GM19324 (cell line): ENCODE results near the gene GYS1.
A peak's percentile ranks its signal among the peaks of the same experiment; 100 is the strongest.

Experiments used
- ATAC-seq: cut with Tn5 transposase; IDR thresholded peaks from one replicate; pipeline ENCODE4 v1.9.1; 2021; ENCODE audit warnings: mild to moderate bottlenecking, moderate library complexity; ENCODE audit not compliant: unreplicated experiment, low FRiP score

GYS1 gene

DNA sequence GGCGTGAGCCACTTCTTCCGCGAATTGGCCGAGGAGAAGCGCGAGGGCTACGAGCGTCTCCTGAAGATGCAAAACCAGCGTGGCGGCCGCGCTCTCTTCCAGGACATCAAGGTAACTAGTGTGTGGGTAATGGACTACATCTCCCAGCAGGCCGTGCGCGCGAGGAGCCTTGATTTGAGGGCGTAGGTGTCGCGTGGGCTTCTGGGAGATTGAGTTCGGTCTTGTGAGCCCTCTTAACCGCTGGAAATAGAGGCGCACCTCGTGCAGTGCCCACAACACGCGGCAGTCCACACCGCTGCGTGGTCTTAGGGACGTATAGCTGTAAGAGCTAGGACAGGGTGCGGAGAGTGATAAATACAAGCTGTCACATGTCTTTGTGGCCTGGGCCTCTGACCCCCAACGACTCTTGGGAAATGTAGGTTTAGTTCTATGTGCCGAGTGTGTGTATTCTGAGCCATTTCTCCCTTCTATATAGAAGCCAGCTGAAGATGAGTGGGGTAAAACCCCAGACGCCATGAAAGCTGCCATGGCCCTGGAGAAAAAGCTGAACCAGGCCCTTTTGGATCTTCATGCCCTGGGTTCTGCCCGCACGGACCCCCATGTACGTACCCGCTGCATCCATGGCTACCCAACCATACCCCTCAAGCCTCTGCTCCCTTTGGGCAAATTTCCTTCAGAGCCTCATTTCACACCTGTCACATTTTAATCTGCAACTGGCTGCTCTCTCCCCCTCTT, 27.1 kb downstream of the GYS1 start:
- peak; percentile 21 for ATAC-seq

DNA sequence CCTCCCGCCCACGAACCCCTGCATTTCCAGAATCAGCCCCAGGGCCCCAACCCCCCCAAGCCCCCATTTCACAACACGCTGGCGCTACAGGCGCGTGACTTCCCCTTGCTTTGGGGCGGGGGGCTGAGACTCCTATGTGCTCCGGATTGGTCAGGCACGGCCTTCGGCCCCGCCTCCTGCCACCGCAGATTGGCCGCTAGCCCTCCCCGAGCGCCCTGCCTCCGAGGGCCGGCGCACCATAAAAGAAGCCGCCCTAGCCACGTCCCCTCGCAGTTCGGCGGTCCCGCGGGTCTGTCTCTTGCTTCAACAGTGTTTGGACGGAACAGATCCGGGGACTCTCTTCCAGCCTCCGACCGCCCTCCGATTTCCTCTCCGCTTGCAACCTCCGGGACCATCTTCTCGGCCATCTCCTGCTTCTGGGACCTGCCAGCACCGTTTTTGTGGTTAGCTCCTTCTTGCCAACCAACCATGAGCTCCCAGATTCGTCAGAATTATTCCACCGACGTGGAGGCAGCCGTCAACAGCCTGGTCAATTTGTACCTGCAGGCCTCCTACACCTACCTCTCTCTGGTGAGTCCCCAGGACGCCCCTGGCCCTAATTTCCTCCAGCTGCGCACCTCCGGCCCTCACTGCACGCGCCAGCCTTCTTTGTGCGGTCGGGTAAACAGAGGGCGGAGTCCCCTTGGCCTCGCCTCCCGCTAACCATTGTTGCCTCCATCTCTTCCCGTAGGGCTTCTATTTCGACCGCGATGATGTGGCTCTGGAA, 27.9 kb downstream of the GYS1 start, which contains the start of gene FTL:
TSS of gene FTL (plus strand) at position 270 of the 766 bp plus-strand sequence. CDS start at position 469, 199 bp downstream.
- ATAC-seq: peak; percentile 64

DNA sequence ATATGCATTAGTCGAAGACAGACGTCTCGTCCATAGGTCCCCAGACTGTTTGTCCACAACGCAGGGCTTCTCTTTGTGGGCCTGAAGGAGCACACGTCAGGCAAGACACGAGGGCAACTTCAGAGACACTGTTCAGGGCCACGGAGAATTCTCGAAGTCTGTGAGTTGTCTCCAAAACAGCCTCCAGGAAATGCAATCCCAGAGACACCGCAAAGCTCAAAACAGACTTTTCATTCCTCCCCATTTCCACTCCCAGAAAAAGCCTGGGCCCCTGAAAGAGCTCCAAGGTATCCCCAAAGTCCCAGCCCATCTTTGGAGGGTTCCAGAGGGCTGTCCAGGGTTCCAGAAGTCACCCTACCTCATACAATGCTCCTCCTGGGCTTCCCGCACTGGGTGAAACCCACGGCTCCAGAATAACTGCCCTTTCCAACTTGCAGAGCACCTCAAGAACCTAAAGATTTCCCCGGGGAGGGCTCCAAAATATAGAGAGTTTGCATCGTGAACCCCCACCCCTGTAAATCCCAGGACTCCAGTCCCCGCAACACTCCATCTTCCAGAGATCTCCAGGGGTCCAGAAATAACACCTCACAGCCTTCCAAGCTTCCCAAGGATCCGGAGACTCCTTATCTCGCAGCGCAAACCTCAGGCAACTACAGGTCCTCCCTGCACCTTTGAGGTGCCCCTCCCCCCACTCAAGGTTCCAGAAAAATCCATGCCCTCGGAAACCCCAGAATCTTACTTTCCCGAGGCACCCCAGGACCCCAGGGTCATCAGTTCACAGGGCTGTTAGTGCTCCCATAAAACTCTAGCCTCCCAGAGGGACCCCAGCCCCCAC, 28.7 kb downstream of the GYS1 start:
- ATAC-seq: no peak

DNA sequence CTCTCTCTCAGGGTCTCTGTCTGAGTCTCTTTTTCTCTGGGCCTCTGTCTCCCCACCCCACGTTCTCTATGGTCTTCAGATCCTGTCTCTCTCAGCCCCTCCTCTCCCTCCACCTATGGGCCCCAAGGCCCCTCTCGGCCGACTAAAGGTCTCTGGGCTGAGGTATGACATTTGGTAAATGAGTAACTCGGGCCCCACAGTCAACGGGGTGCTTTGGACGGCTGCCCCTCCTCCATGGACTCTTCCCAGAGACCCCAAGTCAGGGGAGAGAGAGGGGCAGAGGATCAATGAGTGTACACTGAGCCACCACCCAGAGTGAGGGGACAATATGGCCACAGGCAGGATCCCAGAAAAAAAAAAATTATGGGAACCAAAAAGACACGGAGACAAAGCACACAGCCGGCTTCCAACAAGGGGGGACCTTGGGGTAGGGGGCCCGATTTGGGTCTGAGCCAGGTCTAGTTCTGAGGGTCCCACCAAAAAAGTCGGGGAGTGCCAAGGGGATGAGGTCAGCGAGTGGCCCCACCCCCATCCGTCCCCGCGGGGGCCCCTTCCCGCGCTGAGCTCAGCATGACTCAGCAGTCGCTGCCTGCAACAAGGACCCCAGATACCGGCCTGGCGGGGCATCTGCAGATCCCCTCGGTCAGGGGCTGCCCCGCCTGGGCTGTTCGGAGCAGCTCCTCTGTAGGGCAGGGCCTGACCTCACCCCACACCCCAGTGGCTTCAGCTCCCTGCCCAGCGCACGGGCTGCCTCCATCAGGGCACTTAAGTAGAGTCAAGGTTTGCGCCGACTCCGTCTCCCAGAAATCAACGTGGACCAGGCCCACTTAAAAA, 29.5 kb downstream of the GYS1 start:
- no peak for ATAC-seq

DNA sequence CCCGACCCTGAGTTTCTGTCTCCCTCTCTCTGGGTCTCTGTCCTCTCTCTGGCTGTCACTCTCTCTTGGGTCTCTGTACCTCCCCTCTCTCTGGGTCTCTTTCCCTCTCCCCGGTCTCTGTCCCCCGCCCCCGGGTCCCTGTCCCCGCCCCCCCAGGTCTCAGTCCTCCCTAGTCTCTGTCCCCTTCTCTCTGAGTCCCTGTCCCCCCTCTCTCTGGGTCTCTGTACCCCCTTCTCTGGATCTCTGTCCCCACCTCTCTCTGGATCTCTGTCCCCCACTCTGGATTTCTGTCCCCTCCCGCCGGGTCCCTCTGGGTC, 30.3 kb downstream of the GYS1 start:
- no peak for ATAC-seq

DNA sequence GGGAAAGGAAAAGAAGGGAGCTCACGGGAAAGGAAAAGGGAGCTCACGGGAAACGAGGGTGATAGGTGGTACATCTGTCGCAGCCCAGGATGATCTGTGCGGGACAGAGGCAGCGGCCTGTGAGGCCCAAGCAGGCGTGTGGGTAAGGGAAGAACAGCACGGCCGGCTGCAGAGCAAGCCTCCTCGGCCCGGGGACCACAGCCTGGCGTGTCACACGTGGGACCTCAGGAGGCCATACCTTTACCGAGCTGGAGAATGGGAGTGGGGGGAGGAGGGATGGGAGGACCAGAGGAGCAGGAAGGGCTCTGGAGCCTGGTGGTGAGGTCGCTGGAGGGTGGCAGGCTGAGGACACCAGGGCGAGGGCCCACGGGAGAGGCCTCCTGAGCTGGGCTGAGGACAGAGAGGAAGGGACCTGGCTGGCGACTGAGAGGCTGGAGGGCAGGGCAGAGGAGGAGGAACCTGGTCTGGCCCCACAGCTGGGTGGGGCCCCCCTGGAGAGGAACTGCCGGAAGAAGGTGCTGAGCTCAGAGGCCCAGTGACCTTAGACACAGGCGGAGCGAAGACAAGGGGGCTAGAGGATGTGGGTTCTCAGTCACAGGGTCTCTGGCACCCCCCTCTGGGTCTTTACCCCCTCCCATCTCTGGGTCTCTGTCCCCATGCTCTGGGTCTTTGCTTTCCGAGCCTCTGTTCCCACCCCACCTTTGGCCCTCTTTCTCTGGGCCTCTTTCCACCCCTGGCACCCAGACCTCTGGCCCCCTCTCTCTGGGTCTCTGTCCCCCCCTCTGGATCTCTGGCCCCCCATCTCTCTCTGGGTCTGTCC, 30.9 kb downstream of the GYS1 start:
- ATAC-seq: peak; percentile 25

DNA sequence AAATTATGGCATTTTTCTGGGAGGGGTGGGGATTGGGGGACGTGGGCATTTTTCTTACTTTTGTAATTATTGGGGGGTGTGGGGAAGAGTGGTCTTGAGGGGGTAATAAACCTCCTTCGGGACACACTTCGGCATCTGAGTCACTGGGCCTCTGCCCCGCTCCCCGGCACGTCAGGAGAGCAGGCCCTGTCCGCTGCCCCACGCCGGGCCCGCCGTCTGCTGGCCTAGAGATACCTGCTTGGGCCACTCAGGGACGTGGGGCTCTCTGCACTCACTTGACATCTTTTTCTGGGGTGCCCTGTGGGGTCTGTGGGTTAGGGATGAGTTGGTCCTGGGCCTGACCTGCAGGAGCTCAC, 31.5 kb downstream of the GYS1 start:
- no peak for ATAC-seq

DNA sequence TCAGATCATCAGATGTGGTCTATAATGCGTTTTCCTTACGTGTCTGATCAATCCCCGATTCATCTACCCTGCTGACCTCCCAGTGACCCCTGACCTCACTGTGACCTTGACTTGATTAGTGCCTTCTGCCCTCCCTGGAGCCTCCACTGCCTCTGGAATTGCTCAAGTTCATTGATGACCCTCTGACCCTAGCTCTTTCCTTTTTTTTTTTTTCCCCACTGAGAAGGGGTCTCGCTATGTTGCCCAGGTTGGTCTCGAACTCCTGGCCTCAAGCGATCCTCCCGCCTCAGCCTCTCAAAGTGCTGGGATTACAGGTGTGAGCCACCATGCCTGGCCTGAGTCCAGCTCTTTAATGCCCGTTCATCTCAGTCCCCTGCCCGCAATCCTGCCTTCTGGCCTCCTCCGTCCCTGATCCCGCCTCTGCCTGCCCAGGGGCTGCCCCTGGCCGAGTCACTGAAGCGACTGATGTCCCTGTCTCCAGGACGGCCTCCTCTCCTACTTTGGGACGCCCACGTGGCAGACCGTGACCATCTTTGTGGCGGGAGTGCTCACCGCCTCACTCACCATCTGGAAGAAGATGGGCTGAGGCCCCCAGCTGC, 32.0 kb downstream of the GYS1 start:
- no peak for ATAC-seq

DNA sequence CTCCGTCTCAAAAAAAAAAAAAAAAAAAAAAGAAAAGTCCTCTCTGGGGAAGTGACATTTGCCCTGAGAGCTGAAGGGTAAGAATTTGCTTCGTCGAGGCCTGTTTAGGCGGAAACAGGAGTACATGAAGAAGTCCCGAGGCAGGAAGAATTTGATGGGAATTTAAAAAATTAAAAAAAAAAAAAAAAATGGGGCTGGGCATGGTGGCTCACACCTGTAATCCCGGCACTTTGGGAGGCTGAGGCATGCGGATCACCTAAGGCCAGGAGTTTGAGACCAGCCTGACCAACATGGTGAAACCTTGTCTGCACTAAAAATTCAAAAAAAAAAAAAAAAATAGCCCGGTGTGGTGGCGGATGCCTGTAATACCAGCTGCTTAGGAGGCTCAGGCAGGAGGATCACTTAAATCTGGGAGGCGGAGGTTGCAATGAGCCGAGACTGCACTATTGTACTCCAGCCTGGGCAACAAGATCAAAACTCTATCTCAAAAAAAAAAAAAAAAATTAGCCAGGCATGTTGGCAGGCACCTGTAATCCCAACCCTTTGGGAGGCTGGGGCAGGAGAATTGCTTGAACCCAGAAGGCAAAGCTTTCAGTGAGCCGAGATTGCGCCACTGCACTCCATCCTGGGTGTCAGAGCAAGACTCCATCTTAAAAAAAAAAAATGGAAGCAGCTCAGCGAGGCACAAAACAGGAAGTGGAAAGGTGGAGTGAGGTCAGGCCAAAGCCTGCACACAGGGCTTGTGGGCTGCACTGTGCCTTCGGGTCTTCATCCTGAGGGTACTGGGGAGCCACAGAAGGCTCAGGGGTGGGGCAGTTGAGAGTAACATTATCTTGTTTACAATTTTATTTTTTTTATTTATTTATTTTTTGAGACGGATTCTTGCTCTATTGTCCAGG, 33.5 kb downstream of the GYS1 start:
- no peak for ATAC-seq

DNA sequence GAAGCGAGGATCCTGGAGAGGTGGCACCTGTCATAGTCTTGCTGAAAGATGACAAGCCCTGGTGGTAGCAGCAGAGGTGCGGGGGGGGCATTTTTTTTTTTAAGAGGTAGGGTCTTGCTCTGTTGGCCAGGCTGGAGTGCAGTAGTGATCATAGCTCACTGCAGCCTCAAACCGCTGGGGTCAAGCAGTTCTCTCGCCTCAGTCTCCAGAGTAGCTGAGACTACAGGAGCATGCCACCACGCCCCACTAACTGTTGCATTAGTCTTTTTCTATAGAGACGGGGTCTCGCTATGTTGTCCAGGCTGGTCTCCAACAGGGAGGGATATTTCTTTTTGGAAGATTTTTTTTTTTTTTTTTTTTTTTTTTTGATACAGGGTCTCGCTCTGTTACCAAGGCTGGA, 35.1 kb downstream of the GYS1 start:
- no peak for ATAC-seq

DNA sequence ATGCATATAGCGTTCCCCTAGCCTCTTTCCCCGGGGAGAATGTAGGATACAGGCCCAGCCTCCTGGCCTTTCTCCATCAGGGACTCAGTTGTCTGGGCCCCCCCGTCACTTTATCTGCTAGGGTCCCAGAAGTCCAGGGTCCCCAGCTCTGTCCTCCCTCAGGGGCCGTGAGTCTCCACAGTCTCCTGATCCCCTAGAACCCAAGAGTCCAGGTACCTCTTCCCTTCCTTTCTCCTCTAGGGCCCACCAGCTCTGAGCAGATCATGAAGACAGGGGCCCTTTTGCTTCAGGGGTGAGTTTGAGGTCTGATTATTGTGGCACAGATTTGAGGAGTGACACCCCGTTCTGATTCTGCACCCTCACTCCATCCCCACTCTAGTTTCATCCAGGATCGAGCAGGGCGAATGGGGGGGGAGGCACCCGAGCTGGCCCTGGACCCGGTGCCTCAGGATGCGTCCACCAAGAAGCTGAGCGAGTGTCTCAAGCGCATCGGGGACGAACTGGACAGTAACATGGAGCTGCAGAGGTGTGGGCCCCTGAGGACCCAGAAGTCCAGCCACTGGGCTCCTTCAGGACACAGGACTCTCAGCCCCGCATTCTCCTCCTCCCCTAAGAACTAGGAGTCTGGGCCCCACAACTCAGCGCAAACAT, 37.7 kb downstream of the GYS1 start:
- ATAC-seq: no peak

DNA sequence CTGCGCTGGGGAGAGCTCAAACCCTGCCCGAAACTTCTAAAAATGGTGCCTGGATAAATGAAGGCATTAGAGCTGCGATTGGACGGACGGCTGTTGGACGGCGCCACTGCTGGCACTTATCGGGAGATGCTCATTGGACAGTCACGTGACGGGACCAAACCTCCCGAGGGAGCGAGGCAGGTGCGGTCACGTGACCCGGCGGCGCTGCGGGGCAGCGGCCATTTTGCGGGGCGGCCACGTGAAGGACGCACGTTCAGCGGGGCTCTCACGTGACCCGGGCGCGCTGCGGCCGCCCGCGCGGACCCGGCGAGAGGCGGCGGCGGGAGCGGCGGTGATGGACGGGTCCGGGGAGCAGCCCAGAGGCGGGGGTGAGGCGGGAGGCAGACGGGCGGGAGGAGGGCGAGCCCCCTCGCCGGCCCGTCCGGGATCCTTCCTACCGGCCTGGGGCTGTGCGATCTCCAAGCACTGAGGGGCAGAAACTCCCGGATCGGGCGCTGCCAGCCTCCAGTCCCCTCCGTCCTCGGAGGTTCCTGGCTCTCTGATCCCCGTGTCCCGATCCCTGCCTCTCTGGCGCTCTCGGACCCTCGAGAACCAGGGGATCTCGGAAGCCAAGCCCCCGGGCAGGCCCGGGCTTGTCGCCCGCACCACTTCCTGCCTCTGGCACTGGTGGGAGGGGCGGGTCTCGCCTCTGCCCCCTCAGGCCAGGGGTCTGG, 38.4 kb downstream of the GYS1 start, which contains the start of gene BAX:
TSS of gene BAX (plus strand) at position 281 of the 713 bp plus-strand sequence. CDS start at position 335, 54 bp downstream.
- ATAC-seq: peak; percentile 93

DNA sequence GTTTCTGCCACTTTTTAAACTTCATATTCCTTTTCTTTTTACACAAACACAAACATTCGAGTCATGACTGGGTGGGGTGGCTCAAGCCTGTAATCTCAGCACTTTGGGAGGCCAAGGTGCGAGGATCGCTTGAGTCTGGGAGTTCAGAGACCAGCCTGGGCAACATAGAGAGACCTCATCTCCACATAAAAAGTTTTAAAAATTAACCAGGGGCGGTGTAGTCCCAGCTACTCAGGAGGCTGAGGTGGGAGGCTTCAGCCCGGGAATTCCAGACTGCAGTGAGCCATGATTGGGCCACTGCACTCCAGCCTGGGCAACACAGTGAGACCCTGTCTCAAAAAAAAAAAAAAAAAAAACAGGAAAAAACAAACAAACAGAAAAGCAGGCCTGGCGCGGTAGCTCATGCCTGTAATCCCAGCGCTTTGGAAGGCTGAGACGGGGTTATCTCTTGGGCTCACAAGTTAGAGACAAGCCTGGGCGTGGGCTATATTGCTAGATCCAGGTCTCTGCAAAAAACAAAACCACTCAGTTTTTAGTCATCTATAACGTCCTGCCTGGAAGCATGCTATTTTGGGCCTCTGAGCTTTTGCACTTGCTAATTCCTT, 39.0 kb downstream of the GYS1 start:
- peak; percentile 3 for ATAC-seq

DNA sequence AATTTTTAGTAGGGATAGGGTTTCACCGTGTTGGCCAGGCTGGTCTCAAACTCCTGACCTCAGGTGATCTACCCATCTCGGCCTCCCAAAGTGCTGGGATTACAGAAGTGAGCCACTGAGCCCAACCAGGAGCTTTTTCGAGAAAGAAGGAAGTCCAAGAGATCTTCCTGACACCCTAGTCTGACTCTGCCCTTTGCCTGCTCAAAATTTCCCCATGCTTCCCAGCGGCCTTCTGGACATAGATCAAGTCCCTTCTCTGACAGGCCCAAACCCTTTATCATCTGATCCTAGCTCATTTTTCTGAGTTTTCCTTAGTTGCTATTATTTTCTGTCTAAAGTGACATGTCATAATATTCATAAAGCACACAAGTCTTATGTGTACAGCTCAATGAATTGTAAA, 40.0 kb downstream of the GYS1 start:
- no peak for ATAC-seq

DNA sequence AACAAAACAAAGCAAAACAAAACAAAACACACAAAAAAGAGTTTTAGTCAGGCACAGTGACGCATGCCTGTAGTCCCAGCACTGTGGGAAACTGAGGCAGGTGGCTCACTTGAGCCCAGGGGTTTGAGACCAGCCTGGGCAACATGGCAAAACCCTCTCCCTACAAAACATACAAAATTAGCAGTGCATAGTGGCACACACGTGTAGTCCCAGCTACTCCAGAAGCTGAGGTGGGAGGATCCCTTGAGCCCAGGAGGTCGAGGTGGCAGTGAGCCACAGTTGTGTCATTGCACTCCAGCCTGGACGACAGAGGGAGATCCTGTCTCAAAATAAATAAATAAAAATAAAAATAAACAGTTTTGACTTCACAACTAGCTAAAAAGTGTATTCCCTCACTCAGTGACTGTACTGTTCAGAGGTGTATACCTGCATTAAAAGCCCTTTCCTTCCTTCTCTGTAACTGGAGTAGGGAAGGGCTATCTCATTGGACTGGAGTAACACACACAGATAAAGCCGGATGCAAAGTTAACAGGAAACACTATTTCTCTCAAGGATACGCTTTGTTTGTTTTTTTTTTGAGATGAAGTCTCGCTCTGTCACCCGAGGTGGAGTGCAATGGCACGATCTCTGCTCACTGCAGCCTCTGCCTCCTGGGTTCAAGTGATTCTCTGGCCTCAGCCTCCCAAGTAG, 42.1 kb downstream of the GYS1 start:
- no peak for ATAC-seq

DNA sequence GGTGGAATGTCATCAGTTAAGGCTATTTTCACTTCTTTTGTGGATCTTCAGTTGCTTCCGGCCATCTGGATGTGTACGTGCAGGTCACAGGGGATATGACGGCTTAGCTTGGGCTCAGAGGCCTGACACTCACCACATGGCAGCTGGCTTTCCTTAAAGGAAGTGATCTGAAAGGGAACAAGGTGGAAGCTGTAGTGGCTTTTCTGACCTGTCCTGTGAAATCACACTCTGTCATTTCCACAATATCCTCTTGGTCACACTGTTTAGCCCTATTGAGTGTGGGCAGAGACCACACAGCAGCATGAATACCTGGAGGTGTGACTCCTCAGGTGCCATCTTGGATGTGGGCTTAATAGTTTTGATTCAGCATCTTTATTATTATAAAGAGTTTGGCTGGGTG, 43.0 kb downstream of the GYS1 start:
- no peak for ATAC-seq
